ENCODE data around the gene CASP10. TPM values are rescaled to one million over a fixed set of nuclear protein-coding genes. Genes with fewer than 3 reads are reported as not detected.
"Not testable (repeated sequence)": the region's sequence is repeated elsewhere in the genome, so short reads cannot be mapped to it uniquely, and the experiment has no call there.

Gene CASP10
- polyA plus RNA-seq (ENCODE audit: insufficient read length in 4 of 4), result 1 to 10 TPM; 6.7 to 9.8 (median 8.1) TPM

- peak in 2 of 4 donors; percentile 48 to 60 for DNase-seq (ENCODE audit: low read depth in 4 of 4, low spot score in 3 of 4)
These were observed at the start of gene CASP10 for GRCh38 chr2:201182650-201183364. Gene CASP10 (plus strand): TSS chr2:201183141. CDS start chr2:201185778, 2,637 bp downstream.

- no peak for DNase-seq (ENCODE audit: low read depth in 4 of 4, low spot score in 3 of 4)
These were observed 47.6 kb upstream of the CASP10 start for GRCh38 chr2:201135386-201135785.

GRCh38 chr2:201136889-201137321 lies 46.0 kb upstream of the CASP10 start:
- DNase-seq (ENCODE audit: low read depth in 4 of 4, low spot score in 3 of 4), result no peak

DNA sequence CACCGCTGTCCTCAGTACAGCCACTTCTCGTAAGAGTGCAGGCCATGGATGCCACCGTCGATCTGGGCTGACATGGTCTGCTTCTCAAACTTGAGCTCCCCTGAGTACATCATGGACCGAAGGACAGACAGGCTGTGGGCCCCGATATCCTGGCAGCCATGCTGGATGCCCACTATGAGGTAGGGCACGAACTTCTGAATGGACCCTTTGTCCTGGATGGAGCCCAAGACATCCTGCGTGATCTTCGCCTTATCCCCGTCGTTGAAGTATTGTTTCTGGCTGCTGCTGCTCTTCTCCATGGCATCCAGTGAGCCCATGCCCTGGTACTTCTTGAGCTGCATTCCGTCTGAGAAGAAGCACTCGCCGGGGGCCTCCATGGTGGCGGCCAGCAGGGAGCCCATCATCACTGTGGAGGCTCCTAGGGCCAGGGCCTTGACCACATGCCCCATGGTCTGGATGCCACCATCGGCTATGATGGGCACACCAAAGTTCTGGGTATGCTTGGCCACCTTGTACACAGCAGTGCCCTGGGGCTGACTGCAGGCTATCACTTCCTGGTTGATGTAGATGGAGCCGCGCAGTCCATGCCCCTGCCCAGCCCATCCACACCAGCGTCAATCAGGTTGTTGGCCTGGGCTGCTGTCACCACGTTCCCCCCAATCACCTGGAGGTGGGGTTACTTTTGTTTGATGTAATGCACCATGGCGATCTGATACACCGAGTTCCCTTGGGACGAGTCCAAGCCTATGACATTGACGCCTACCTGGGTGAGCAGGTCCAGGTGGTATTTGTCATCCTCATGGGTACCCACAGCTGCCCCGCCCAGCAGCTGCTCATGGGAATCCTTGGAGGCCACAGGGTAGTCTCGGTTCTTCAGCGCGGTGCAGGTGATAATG lies 45.2 kb upstream of the CASP10 start:
- no peak for DNase-seq (ENCODE audit: low read depth in 4 of 4, low spot score in 3 of 4)

DNA sequence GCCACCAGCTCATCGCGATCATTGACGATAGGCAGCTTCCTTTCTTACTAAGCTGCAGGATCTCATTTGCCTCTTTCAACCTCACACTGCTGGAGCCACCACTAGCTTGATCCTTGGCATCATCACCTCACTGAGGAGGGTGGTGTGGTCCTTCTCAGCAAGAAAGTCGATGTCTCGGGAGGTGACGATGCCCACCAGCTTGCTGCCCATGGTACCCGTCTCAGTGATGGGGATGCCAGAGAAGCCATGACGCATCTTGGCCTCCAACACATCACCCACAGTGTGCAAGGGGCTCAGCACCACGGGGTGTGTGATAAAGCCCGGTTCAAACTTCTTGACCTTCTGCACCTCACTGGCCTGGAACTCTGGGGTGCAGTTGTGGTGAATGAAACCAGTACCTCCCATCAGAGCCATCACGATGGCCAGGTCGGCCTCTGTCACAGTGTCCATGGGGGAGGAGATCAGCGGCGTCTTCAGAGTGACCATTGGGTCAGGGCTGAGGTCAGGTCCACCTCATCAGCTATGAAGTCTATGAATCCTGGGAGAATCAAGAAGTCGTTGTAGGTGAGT lies 44.5 kb upstream of the CASP10 start:
- no peak for DNase-seq (ENCODE audit: low read depth in 4 of 4, low spot score in 3 of 4)

GRCh38 chr2:201138986-201139781 lies 43.8 kb upstream of the CASP10 start:
- not testable (repeated sequence) for DNase-seq (ENCODE audit: low read depth in 4 of 4, low spot score in 3 of 4)

GRCh38 chr2:201139836-201140604 lies 42.9 kb upstream of the CASP10 start:
- DNase-seq (ENCODE audit: low read depth in 4 of 4, low spot score in 3 of 4), result no peak

DNA sequence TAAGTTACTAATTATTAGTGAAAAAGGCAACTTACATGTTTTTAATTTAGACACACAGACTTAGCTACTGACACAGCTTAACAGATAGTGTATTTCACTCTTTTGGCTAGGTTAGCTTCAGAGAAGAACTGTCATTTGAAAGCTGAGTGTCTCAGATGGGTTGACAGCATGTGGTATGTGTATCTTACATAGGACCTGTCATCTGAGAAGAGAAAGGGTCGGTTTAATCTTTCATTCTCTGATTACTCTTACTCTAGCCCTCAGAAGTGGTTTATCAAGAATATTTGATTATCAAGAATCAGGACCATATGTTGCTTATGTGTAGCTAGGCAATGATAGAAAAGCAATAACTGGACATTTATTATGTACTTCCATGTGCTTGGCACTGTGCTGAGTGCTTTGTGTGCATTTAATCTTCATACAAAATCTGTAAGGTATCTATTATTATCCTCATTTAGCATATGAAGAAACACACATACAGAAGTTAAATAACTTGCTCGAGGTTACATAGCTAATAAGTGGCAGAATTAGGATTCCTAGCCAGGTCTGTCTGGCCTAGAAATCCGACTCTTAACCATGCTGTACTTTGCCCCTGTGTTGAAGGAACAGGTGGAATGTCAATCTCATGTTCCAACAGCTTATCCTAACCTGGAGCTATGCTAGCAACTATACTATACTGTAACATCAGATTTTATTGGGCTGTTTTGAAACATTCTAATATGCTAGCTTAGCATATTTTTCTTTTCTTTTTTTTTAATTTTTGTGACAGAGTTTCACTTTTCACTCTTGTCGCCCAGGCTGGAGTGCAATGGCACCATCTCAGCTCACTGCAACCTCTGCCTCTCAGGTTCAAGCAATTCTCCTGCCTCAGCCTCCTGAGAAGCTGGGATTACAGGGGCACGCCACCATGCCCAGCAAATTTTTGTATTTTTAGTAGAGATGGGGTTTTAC lies 38.6 kb upstream of the CASP10 start:
- DNase-seq (ENCODE audit: low read depth in 4 of 4, low spot score in 3 of 4), result no peak

DNA sequence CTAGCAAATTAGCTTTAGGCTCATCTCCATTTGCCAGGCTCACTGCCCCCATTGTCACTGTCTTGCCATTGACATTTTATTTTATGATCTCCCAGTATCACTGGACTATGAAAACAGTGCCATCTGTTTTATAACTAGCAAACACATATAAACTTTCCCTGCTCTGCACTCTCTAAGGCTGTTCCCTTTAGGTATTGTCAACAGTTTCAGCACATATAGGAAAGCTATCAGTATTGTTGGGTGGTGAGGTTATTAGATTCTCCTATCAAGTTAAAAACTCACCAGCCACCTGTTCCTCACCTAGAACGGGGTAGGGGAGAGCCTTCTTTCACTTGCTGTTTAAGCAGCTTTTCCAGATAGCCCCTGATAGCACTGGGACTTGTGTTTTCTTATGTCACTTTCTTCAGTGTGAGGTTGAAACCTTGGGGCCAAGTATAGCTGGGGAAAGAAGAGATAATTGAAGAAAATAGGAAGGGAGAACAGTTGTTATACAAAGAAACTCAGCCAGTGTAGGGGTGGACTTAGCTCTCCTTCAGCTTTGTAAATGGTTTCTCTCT lies 34.4 kb upstream of the CASP10 start:
- no peak for DNase-seq (ENCODE audit: low read depth in 4 of 4, low spot score in 3 of 4)

DNA sequence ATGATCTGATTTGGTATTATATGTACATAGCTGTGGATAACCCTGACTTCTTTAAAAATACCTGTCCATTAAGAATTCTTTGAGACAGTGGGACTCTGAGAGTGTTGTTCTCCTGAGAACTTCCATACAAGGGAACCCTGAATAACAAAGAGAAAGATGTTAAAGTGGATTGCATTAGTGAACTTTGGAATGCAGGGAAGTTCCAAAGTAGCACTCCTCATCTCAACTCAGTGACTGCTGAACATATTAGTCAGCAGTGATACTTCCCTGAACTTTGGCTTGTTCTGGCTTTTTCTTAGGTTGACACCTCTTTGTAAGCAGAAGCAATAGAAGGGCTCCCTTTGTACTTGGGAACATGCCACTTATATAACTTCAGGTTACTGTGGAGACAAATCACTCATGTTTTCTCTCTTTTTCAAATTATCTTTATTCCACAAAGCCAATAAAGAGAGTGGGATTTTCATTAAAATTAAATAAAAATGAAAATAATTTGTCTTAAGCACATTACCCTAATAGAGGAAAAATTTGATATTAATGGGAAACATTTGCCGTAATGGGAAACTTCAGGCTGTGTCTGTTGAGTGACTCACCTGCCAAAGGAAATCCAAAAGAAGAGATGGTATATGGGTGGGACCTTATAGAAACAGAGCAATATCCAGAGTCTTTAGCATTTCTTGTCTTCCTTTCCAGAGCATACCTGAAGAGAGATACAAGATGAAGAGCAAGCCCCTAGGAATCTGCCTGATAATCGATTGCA lies 33.7 kb upstream of the CASP10 start:
- DNase-seq (ENCODE audit: low read depth in 4 of 4, low spot score in 3 of 4), result no peak

- not testable (repeated sequence) for DNase-seq (ENCODE audit: low read depth in 4 of 4, low spot score in 3 of 4)
These were observed 33.1 kb upstream of the CASP10 start for GRCh38 chr2:201149821-201150165.

GRCh38 chr2:201150454-201151020 lies 32.4 kb upstream of the CASP10 start:
- no peak for DNase-seq (ENCODE audit: low read depth in 4 of 4, low spot score in 3 of 4)

- no peak for DNase-seq (ENCODE audit: low read depth in 4 of 4, low spot score in 3 of 4)
These were observed 31.6 kb upstream of the CASP10 start for GRCh38 chr2:201151127-201151981.

GRCh38 chr2:201152517-201152916 lies 30.4 kb upstream of the CASP10 start:
- DNase-seq (ENCODE audit: low read depth in 4 of 4, low spot score in 3 of 4), result no peak

DNA sequence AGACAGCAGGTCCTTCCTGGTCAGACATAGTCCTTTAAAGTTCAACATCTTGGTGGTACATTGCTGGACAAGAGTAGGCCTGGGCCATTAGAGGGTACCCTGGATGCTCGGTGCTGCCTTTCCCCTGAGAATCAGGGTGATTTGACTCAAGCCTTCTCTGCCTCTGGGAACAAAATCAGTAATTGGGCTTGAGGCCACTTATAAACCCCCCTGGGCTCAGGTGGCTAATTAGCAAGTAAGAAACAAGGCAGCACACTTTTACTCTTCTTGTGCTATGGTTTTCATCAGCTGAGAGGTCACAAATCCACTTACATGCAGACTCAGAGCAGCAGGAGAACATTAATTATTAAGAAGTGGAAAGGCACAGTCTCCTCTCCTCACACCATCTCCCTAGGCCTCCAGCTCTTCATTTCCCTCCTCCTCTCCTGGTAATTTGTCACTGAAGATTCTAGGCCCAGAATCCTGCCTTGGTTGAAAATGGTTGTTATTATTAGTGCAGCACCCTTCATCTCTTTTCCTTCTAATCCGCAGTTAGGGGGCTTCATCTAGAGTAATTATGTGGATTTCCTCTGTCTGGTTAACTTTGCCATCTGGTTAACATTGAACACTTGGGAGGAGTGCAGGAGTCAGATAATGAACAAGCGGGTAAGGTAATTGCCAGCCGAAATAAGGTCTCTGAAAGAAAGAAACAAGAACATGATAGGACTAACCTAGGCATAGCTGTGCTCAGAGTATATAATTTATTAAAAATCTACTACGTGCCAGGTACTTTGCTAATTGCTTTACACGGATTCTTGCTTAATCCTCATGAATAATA lies 29.7 kb upstream of the CASP10 start:
- no peak for DNase-seq (ENCODE audit: low read depth in 4 of 4, low spot score in 3 of 4)
